Right renal cortex interstitium (tissue), 3 donors: Measurements from ENCODE around the gene FAM120B. TPM values are rescaled to one million over a fixed set of nuclear protein-coding genes. Genes with fewer than 3 reads are reported as not detected.
"Not testable (repeated sequence)": the region's sequence is repeated elsewhere in the genome, so short reads cannot be mapped to it uniquely, and the experiment has no call there.

Source experiments
- DNase-seq, 3 donors: peaks; one replicate each; pipeline ENCODE4 v3.0.0-alpha.2; 2013; ENCODE audit warnings: low read depth in 3 of 3, low spot score in 2 of 3
- polyA plus RNA-seq, 3 donors: library from polyadenylated mRNA; unstranded; fragments of 120-200 nt; gene quantifications; one replicate each; pipeline ENCODE4 v1.2.1, GENCODE V29; 2013; ENCODE audit not compliant: insufficient read length in 3 of 3

Gene FAM120B
- polyA plus RNA-seq, 3 donors: 35.6 to 38.5 (median 37.9) TPM

DNA sequence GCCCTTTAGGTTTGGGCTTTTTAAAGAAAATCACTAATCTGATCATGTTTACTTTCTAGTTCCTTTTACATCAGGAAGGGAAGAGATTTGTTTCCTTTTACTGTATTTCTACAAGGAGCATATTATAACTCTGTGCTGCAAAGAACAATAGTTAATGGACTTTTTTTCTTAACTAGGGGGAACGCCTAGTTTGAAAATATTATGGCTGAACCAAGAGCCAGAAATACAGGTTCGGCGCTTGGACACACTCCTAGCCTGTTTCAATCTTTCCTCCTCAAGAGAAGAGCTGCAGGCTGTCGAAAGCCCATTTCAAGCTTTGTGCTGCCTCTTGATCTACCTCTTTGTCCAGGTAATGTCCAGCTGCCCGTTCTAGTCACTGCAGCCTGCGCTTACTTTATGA lies 41.4 kb downstream of the FAM120B start:
- DNase-seq: no peak

DNA sequence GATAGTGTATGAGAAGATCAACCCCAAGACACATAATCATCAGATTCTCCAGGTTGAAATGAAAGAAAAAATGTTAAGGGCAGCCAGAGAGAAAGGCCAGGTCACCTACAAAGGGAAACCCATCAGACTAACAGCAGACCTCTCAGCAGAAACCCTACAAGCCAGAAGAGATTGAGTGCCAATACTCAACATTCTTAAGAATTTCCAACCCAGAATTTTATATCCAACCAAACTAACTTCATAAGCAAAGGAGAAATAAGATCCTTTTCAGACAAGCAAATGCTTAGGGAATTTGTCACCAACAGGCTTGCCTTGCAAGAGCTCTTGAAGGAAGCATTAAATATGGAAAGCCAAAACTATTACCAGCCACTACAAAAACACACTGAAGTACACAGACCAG lies 44.9 kb downstream of the FAM120B start:
- DNase-seq: not testable (repeated sequence)

GRCh38 chr6:170355190-170355589 lies 48.6 kb downstream of the FAM120B start:
- DNase-seq: not testable (repeated sequence)

DNA sequence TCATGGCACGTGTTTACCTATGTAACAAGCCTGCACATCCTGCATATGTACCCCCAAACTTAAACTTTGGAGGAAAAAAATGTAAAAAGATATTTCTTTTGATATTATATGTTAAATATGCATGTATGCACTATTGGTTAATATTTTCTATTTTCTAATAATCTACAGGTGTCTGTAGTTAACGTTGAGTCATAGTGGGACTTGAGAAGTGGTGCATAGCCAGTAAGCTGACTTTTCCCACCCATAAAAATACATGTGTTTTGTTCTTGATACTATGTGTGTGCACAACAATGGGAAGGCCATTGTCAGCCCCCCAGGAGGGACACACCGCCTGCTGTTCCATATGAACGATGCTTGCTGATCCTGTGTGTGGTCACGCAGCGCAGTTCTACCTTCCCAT lies 49.1 kb downstream of the FAM120B start:
- DNase-seq: no peak

DNA sequence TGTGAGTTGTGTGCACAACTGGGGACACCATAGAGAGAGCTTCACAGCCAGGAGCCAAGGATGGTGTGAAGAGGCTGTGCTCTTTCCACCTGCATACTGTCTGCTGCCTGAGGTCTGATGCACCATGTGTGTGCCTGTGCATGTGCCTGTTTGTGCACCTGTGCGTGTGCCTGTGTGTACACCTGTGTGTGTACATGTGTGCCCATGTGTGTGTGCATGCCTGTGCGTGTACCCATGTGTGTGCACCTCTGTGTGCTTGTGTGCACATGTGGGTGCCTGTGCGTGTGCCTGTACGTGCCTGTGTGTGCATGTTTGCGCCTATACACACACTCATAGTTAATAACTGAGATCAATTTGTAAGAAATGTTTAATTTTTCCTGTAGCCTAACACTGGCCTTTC lies 51.3 kb downstream of the FAM120B start:
- no peak for DNase-seq

DNA sequence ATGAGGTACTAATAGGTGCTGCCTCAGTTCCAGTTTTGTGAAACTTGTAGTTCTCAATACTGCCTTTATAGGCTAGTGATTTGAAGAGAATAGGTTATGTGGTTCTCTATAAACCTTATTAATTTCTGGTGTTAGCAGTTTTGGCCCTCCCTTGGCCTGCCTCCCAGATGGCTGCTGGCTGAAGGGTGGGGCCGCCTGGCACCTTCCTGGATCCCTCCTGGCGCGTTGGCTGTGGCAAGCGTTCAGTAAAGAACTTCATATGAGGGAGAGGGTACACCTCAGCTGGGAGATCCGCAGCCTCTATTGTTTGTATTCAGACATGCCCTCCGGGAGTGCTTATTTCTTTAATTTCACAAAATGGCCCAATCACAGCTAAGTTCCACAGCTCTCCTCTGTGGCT lies 51.9 kb downstream of the FAM120B start:
- DNase-seq: no peak

GRCh38 chr6:170360476-170360875 lies 53.9 kb downstream of the FAM120B start:
- no peak for DNase-seq

GRCh38 chr6:170361335-170361734 lies 54.8 kb downstream of the FAM120B start:
- no peak for DNase-seq

- no peak for DNase-seq
Observed at GRCh38 chr6:170362121-170362520, 55.6 kb downstream of the FAM120B start.

- DNase-seq: no peak
Observed at GRCh38 chr6:170363255-170363654, 56.7 kb downstream of the FAM120B start.

DNA sequence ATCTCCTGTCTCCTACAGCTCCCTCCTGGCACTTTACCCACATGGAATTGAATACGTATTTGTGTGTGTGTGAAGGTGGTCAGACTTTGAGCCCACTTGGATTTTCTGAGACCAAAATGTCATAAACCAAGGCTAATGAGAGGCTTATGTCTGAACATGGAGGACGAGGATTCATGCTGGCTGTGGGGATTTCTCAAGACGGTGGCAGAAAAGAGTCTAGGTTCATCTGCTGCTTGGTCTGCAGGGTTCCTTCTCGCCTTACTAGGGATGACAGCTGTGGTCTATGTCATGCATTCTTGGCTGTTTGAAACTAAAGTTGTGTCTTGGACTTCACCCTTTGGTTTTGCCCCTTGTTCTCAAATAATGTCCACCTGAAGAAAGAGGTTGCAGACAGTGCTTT lies 58.6 kb downstream of the FAM120B start:
- DNase-seq: no peak

DNA sequence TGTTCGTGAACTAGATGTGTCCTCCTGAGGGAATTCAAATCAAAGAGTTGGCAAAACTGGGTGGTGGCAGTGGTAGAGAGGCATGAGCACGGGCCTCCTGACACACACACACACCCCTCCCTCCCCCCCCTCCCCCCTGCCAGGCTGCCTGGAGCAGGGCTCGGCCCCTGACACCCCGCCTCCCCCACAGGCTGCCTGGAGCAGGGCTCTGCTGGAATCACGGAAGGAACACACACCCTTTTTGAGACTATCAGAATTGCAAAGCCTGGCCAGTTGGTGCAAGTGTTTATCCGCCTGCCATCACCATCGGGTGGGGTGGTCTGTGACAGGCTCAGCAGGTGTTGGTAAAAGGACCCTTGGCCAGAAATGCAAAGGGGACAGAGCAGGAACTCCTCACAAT lies 59.0 kb downstream of the FAM120B start:
- no peak for DNase-seq

DNA sequence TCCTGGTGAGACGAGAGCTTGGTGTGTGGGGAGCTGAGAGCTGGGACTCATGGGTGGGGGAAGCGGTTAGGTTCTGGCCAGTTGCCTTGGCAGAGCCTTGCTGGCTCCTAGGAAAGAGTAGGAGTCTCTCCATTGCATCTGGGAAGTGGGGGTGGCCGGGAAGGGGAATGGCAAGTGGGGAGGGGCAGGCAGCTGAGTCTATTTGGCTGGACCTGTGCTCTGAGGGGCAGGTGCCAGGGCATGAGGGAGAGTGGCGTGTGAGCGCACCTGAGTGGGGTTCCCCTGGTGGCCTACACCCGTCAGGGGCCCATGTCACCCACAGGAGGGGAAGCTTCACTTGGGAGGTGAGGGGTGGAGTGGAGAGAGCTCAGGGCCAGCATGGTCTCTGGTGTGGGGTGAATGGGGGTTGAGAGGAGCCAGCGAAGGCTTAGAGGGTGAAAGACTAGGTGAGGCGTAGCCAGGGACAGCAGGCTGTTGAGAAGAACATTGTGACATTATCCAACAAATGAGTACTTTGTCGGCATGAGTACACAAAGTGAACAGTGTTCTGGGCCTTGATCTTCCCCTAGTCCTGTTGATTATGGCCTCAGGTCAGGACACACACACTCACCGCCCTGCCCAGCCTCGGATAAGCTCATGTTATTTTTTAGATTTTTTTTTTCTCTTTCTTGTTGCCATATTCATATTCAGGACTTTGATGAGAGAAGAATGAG lies 59.8 kb downstream of the FAM120B start:
- no peak for DNase-seq

- peak in 1 of 3 donors; percentile 4 for DNase-seq
Observed at GRCh38 chr6:170367241-170367640, 60.7 kb downstream of the FAM120B start.

DNA sequence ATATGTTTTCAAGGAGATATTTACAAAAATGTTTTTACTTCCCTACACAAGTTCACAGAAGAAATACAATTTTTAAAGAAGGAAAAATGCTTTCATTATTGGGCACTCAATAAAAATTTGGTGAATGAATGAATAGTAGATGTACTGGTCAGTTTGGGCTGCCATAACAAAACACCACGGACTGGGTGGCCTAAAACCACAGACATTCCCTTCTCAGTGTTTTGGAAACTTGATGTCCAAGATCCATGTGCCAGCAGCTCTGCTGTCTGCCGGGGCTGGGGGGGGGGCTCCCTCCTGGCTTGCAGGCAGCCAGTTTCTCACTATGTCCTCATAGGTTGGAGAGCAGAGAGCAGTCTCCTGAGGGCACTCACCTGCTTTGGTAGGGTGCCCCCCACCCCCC lies 62.0 kb downstream of the FAM120B start:
- no peak for DNase-seq

DNA sequence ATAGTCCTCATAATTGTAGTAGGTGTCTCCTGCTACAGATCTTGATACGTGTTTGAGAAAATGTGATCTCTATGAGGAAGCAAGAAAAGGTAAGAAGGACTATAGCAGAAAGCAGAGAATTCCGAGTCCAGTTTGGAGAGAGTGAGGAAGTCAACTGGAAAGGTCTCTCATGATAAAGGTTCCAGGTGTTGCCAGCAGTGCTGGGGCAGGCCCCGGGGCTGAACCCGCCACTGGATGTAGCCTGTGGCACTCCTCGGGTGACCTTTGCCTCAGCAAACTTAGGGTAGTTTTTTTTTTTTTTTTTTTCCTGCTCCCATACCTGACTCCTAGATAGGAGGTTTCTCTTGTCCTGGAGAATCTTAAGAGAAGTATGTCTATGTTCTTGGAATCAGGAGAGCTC lies 62.8 kb downstream of the FAM120B start:
- DNase-seq: no peak

GRCh38 chr6:170370416-170370815 lies 63.9 kb downstream of the FAM120B start:
- DNase-seq: no peak

DNA sequence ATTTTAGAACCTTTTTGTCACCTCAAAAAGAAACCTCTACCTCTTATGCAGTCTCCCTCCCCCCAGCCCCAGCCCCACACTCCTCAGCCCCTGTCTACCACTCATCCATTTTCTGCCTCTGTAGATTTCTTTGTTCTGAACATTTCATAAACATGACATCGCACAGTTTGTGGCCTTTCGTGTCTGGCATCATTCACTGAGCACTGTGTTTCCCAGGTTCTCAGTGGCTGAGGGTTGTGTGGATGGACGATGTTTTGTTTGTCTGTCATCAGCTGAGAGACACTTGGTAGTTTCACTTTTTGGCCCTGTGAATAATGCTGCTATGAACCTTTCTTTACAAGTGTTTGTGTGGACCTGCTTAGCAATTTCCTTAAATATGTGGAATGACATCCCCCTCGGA lies 64.5 kb downstream of the FAM120B start:
- DNase-seq: no peak

- no peak for DNase-seq
Observed at GRCh38 chr6:170371588-170371987, 65.0 kb downstream of the FAM120B start.

- no peak for DNase-seq
Observed at GRCh38 chr6:170372380-170373325, 66.1 kb downstream of the FAM120B start.

DNA sequence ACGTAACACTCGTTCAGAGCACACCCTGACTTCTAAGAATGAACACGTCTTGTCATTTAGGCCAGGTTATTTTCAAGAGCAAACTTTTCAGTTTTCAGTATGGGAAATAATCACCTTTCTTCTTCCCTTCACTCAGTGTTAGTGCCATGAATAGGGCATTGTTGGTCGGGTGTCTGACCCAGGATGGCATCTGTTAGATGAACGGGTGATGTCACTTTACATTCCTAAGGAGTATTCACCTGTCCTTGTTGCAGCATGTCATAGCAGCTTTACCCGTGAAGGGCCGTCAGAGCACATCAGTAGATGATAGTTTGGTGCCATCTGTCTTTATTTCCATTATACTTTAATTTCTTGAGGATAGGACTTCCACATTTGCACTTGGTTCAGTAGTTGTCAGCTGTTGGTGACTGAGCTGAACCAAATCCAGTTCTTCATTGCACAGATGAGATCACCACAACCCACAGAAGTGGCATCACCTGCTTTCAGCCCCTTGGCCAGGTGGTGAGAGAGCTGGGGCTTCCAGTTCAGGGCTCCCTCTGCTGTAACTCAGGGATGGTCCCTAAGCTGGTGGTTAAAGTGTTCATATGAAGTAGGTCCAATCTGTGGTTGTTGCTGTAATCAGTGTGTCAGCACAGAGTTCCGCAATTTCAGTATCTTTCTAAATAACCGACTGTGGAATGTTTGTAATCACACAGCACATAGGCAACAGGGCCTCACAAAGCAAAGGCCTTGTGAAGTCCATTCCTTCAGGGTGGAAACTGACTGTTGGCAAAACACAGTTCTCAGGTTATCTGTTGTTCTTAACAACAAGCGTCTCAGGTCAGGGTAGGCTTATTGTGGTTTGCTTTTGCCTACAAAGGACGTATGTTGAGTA lies 68.2 kb downstream of the FAM120B start:
- no peak for DNase-seq
